Sciatic nerve (tissue), 2 donors: ENCODE measurements around the gene SPIN1. TPM values are rescaled to one million over a fixed set of nuclear protein-coding genes. Genes with fewer than 3 reads are reported as not detected.
"Not testable (repeated sequence)": the region's sequence is repeated elsewhere in the genome, so short reads cannot be mapped to it uniquely, and the experiment has no call there.

Experiments used
- ATAC-seq: fragments of 200-7000 bp; cut with Tn5 transposase; one replicate; pipeline ENCODE4 v1.9.1; 2020; ENCODE audit warnings: mild to moderate bottlenecking, moderate library complexity
- DNase-seq: peaks from one replicate; pipeline ENCODE4 v3.0.0-alpha.2; 2020; ENCODE audit warnings: low spot score
- intact Hi-C: fragments of 100-400 bp; cut with DNase I; formaldehyde crosslinking; loops from one replicate; pipeline ENCODE4 v1.14.2; 2022
- total RNA-seq: library from RNA; stranded (reverse); fragmentation: NEBNext Ultra II Directional; extraction: Animal tissue kit (Norgen Biotek cat#: 25700); gene quantifications from one replicate; pipeline ENCODE4 v1.2.1, GENCODE V29; 2021
- donor health status: DM: no; HTN: no; CAD: no.
- donor health status: DM: no; HTN: no; CAD: no.

SPIN1 gene
- 98.0 TPM for total RNA-seq

DNA sequence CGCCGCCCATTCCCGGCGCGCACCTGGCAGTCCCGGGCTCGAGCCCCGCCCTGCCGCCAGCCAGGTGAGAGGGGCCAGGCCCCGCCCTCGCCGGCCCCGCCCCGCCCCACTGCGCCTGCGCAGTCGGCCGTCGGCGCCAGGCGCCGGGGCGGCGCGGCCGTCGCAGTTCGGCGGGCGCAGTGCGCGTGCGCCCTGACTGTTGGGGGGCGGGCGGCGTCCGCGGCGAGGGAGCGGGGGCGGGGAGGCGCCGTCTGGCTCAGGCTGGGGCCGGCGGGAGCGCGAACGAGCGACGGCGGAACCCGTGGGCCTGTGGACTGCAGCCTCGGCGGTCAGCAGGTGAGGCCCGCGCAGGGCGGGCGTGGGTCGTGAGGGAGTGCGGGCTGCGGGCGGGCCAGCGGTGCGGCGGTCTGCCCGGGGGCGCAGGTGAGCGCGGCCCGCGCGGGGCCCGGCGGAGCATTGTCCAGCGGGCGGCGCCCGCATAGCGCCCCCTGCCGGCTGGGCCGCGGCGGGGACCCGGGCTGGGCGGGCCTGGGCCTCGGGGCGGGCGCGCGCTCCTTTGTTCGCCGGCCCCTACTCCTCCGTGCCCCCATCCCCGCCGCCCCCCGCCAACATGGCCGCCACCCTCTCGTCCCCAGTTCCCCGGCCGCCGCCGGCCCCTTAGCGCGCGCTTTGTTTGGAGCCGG is at the start of gene SPIN1:
TSS of gene SPIN1 (plus strand) at position 242 of the 683 bp plus-strand sequence. CDS start 38,096 bp downstream, outside the sequence.
- peak; percentile 80 for ATAC-seq
- peak; percentile 91 for DNase-seq
- intact Hi-C loops, result no loop called here

GRCh38 chr9:88339317-88339716 is 48.9 kb upstream of the SPIN1 start:
- no peak for DNase-seq
- intact Hi-C loops, result no loop called here
- no peak for ATAC-seq

- ATAC-seq, result no peak
- intact Hi-C loops, result no loop called here
- DNase-seq, result no peak
Measured at GRCh38 chr9:88342246-88342645, 46.0 kb upstream of the SPIN1 start.

GRCh38 chr9:88344013-88344412 is 44.2 kb upstream of the SPIN1 start:
- ATAC-seq (no peak), DNase-seq (no peak)
- intact Hi-C loops, result no loop called here

DNA sequence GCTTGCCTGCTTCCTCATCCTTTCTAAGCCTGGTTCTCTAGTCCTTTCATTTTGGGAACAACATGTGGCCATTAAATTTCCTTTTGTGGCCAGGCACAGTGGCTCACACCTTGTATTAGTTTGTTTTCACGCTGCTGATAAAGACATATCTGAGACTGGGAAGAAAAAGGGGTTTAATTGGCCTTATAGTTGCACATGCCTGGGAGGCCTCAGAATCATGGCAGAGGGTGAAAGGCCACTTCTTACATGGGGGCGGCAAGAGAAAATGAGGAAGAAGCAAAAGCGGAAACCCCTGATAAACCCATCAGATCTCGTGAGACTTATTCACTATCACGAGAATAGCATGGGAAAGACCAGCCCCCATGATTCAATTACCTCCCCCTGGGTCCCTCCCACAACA is 37.9 kb upstream of the SPIN1 start:
- ATAC-seq, DNase-seq, intact Hi-C loops: not testable (repeated sequence)

DNA sequence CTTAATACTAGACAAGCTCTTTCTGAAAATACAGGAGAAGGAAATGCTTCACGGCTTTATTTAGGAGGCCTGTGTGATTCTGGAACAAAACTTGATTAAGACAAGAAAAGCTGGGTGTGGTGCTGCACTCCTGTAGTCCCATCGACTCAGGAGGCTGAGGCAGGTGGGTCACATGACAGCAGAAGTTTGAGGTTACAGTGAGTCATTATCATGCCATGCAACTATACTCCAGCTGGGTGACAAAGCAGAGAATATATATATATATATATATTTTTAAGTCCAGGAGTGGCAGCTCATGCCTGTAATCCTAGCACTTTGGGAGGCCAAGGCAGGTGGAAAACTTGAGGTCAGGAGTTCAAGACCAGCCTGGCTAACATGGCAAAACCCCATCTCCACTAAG is 33.1 kb upstream of the SPIN1 start:
- intact Hi-C loops, result no loop called here
- DNase-seq (no peak), ATAC-seq (no peak)

- DNase-seq, ATAC-seq, intact Hi-C loops: not testable (repeated sequence)
Measured at GRCh38 chr9:88357250-88357649, 31.0 kb upstream of the SPIN1 start.

DNA sequence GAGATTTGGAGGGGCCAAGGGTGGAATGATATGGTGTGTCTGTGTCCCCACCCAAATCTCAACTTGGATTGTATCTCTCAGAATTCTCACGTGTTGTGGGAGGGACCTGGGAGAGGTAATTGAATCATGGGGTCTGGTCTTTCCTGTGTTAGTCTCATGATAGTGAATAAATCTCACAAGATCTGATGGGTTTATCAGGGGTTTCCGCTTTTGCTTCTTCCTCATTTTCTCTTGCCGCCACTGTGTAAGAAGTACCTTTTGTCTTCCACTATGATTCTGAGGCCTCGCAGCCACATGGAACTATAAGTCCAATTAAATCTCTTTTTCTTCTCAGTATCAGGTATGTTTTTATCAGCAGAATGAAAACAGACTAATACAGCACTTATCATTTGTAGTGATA is 29.5 kb upstream of the SPIN1 start:
- DNase-seq (no peak), ATAC-seq (no peak)
- intact Hi-C loops, result no loop called here

DNA sequence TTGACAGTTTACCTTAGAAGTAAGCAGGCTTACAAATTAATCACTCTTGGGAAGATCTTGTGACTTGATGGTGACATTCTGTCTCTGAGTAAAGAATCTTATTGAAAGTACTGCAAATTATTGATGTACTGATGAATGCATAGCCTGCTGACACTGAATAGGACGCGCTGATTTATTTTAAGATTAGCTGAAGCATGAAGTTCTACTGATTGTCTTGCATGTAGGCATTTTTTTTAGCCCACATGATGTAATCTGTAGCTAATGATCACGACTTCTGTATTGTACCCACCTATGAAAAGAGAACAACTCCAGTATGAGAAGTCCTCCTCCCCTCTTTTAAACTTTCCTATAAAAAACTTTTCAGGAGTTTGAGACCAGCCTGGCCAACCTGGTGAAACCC is 28.3 kb upstream of the SPIN1 start:
- ATAC-seq (no peak), DNase-seq (no peak)
- intact Hi-C loops, result no loop called here

DNA sequence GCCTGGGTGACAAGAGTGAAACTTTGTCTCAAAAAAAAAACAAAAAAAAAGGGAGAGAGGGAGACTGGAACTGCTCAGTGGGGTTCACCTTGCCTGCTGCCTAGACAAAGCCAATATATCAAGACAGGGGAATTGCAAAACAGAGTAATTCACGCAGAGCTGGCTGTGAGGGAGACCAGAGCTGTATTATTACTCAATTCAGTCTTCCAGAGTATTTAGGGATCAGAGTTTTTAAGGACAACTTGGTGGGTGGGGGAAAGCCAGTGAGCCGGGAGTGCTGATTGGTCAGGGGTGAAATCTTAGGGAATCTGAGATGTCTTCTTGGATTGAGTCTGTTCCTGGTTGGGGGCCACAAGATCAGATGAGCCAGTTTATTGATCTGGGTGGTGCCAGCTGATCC is 25.6 kb upstream of the SPIN1 start:
- ATAC-seq, result no peak
- DNase-seq, result no peak
- intact Hi-C loops, result no loop called here

DNA sequence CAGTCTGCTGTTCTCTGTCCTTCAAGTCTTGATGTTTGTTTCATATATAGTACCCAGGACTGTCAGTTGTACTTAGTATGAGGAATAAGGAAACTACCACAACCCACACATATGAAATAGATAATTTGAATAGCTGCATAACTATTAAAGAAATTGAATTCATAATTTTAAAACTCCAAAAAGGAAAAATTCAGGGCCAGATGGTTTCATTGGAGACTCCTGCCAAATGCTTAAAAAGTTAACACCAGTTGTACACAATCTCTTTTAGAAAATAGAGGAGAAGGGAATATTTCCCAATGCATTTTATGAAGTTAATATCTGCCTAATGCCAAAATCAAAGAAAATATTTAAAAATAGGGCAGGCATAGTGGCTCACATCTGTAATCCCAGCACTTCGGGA is 24.6 kb upstream of the SPIN1 start:
- DNase-seq (no peak), ATAC-seq (no peak)
- intact Hi-C loops, result no loop called here

DNA sequence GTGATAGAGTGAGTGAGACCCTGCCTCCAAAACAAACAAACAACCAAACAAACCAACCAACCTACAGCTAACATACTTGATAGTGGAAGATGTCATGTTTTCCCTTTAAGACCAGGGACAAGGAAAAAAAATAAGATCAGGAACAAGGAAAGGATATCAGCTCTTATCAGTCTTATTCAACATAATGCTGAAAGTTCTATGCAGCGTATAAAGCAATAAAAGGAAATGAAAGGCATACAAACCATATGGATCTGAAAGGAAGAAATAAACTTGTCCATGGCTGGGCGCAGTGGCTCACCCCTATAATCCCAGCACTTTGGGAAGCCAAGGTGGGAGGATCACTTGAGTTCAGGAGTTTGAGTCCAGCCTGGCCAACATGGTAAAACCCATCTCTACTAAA is 23.5 kb upstream of the SPIN1 start:
- no peak for DNase-seq
- intact Hi-C loops, result no loop called here
- no peak for ATAC-seq

DNA sequence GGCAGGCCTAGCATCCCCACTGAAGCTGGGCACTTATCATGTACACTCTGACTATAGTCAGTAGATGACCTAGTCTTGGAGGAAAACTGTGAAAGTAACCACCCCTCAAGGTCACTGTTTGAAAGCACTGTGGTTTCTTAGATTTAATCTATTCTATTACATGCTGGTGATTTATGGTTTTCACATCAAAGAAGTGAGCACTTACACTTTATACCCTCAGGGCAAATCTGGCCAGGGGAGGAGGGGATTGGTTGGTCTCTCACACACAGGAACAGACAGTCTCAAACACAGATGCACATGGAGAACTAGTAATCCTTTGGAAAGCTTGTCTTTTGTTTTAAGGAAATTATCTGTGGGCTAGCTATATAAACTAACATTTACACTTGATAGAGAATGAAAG is 17.9 kb upstream of the SPIN1 start:
- ATAC-seq (no peak), DNase-seq (no peak)
- intact Hi-C loops, result no loop called here

DNA sequence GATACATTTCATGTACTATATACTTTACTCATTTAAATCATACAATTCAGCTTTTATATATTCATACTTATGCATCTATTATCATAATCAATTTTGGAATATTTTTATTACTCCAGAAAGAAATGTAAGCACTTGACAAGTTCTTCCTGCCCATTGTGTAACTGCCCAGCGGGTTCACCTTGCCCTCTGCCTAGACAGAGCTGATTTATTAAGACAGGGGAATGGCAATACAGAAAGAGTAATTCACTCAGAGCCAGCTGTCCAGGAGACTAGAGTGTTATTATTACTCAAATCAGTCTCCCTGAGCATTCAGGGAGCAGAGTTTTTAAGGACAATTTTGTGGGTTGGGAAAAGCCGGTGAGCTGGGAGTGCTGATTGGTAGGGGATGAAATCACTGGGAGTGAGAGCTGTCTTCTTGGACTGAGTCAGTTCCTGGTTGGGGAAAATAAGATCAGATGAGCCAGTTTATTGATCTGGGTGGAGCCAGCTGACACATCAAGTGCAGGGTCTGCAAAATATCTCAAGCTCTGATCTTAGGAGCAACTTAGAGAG is 16.1 kb upstream of the SPIN1 start:
- ATAC-seq, result no peak
- no peak for DNase-seq
- intact Hi-C loops, result no loop called here

- DNase-seq (no peak), ATAC-seq (no peak)
- intact Hi-C loops, result no loop called here
Measured at GRCh38 chr9:88373045-88373444, 15.2 kb upstream of the SPIN1 start.

DNA sequence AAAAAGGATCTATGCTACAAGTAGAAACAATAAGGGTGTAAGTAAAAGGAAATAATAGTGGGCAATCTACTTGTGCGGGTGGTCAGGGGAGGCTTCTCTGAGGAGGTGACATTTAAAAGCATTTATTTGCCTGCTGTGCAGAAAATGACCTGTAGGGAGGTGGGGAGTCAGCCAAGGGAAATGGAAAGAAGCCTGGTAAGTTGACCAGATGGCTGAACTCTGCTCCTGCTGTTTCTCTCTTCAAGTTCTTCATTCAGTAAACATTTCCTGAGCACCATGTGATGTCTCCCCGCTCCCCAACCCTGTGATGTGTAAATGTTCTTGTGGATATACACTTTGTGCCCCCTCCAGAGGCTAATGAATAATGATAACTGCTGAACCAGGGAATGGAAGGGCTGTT is 9.9 kb upstream of the SPIN1 start:
- intact Hi-C loops, result no loop called here
- no peak for DNase-seq
- no peak for ATAC-seq

- intact Hi-C loops, result no loop called here
- ATAC-seq, result no peak
Measured at GRCh38 chr9:88379352-88379751, 8.9 kb upstream of the SPIN1 start.

GRCh38 chr9:88380118-88380517 is 8.1 kb upstream of the SPIN1 start:
- DNase-seq (no peak), ATAC-seq (no peak)
- intact Hi-C loops, result no loop called here

More at GRCh38 chr9:88379352-88379751, 8.9 kb upstream of the SPIN1 start:
- DNase-seq, result no peak

DNA sequence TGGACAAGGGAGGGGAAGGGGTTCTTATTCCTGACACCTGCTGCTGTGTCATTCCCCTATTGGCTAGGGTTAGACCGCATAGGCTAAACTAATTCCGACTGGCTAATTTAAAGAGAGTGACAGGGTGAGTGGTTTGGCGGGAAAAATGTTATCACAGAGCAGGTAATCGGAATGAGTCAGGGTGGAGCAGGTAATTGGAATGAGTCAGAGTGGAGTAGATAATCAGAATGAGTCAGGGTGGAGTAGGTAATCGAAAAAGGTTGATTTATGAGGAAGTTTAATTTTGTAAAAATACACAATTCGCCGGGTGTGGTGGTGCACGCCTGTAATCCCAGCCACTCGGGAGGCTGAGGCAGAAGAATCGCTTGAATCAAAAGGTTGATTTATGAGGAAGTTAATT is 6.9 kb upstream of the SPIN1 start:
- intact Hi-C loops, DNase-seq, ATAC-seq: not testable (repeated sequence)

DNA sequence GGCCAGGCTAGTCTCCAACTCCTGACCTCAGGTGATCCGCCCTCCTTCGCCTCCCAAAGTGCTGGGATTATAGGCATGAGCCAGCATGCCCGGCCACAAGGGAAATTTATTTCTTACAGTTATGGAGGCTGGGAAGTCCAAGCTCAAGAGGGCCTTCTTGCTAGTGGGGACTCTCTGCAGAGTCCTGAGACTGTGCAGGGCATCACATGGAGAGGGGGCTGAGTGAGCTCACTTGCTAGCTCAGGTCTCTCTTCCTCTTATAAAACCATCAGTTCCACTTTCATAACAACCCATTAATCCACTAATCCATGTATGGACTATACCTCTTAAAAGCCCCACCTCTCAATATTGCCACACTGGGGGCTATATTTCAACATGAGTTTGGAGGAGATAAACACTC is 5.1 kb upstream of the SPIN1 start:
- intact Hi-C loops, result no loop called here
- ATAC-seq (no peak), DNase-seq (no peak)

GRCh38 chr9:88386137-88386536 is 2.1 kb upstream of the SPIN1 start:
- DNase-seq, intact Hi-C loops, ATAC-seq: not testable (repeated sequence)
